H1 (cell line): ENCODE results near the gene RBFOX1. TPM values are rescaled to one million over a fixed set of nuclear protein-coding genes. Genes with fewer than 3 reads are reported as not detected.

ENCODE experiments used
- ASH2L ChIP-seq: fragments of 200-600, 300-600 bp; sonication (generic); IDR thresholded peaks from one replicate; pipeline ENCODE4 v1.7.1; 2017; ENCODE audit warnings: low read length
- BCL11A ChIP-seq, 2 experiments: IDR thresholded peaks; one replicate each; pipeline ENCODE4 v1.6.1; 2011; ENCODE audit warnings: low read depth in 2 of 2, low read length in 2 of 2, mild to moderate bottlenecking in 2 of 2
- CTBP2 ChIP-seq: IDR thresholded peaks from 2 replicates; pipeline ENCODE4 v1.7.0; 2011; ENCODE audit warnings: borderline replicate concordance, mild to moderate bottlenecking, moderate library complexity, mixed read lengths, low read length; ENCODE audit not compliant: insufficient read depth, insufficient read length
- FOSL1 ChIP-seq: IDR thresholded peaks from 2 replicates; pipeline ENCODE4 v1.6.1; 2011; ENCODE audit warnings: mild to moderate bottlenecking, low read depth, low read length, moderate library complexity; ENCODE audit not compliant: insufficient read depth
- HDAC2 ChIP-seq, 2 experiments: fragments of 300-600 bp in 1 of 2; sonication (generic) in 1 of 2; IDR thresholded peaks; 2 replicates each; pipeline ENCODE4 v1.6.1; 2011 to 2012; ENCODE audit warnings: low read depth in 2 of 2, low read length in 2 of 2, mild to moderate bottlenecking in 2 of 2, moderate library complexity in 2 of 2, borderline replicate concordance in 1 of 2, inconsistent platforms in 1 of 2
- YY1 ChIP-seq: IDR thresholded peaks from 2 replicates; pipeline ENCODE4 v1.6.1; 2011; ENCODE audit warnings: low read depth, mild to moderate bottlenecking, low read length
- polyA plus RNA-seq, 7 experiments: library from polyadenylated mRNA; depleted of rRNA in 3 of 7; stranded (reverse) in 5 of 7; unstranded in 2 of 7; fragments of >200 nt in 5 of 7; fragments of 200-250 nt in 2 of 7; gene quantifications; 1 replicate in 5 of 7; 2 replicates in 1 of 7; 4 replicates in 1 of 7; pipeline versions ENCODE4 v1.2.1 to v1.2.3, GENCODE V29; 2011 to 2013; ENCODE audit warnings: missing spikeins in 2 of 7, mixed read lengths in 2 of 7
- total RNA-seq: library from RNA; stranded (reverse); fragmentation: NEBNext Ultra II Directional; extraction: Animal tissue kit (Norgen Biotek cat#: 25700); gene quantifications from 2 replicates; pipeline ENCODE4 v1.2.1, GENCODE V29; 2021

The RBFOX1 gene
- total and polyA plus RNA-seq, 2 of the 8 experiments (the other 6 are each of a cell fraction or from before 2014, with no cell fraction given), result 1.7 to 2.8 TPM

DNA sequence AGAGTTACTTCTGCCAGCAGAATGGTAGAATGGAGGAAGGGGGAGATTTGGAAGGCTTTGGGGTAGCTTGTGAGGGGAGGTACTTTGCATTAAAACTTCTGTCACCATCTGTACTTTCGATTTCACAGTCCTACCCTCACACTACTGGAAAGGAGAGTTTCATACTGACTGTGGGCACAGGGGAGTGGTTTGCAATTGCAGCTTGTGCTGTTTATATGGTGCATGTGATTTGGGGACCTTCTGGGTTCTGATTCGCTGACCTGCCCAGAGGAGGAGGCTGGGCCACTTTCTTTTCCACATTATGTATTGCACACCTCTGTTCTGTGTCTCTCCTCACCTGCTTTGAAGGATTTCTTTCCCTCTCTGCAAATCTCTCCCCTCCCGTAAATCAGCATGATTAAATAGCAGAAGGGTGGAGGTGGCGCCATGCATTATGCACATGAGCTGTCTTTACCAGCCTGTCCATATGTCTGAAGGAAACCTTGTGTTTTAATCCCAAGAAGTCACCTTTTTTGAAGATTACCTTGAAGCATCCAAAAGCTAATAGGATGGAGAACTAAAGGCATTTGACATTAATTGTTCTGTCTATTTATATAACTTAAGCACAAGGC lies 90.9 kb downstream of the RBFOX1 start (continued):
- TF ChIP-seq HDAC2 (IDR thresholded peaks at IDR 0.05; ENCODE audit: borderline replicate concordance in 1 of 2, low read depth in 2 of 2, low read length in 2 of 2), result no peak
- no peak for TF ChIP-seq CTBP2
- TF ChIP-seq BCL11A (IDR thresholded peaks at IDR 0.05; ENCODE audit: low read depth in 2 of 2, low read length in 2 of 2), result no peak
- no peak for TF ChIP-seq ASH2L
- TF ChIP-seq YY1, result no peak
- TF ChIP-seq FOSL1, result no peak
